Psoas muscle (tissue), 8 donors: ENCODE data around the gene KCNJ5. TPM values are rescaled to one million over a fixed set of nuclear protein-coding genes. Genes with fewer than 3 reads are reported as not detected.

ENCODE experiments used
- ATAC-seq, 4 donors: fragments of 200-7000 bp; cut with Tn5 transposase; one replicate each; pipeline ENCODE4 v1.9.1; 2020; ENCODE audit warnings: moderate library complexity in 3 of 4, mild to moderate bottlenecking in 2 of 4
- DNase-seq, 2 donors: peaks; one replicate each; pipeline ENCODE4 v3.0.0-alpha.2; 2020
- H3K27ac ChIP-seq: fragments of 200-600 bp; one replicate; pipeline ENCODE4 v1.8.0; 2022
- H3K27me3 ChIP-seq, 3 donors: fragments of 200-600 bp in 1 of 3; one replicate each; pipeline versions ENCODE4 v1.6.1 to v1.8.0; 2013 to 2022; ENCODE audit warnings: low read length in 2 of 3, mild to moderate bottlenecking in 2 of 3, moderate library complexity in 1 of 3; ENCODE audit not compliant: insufficient read depth in 3 of 3
- H3K36me3 ChIP-seq, 2 donors: fragments of 200-600 bp in 1 of 2; one replicate each; pipeline versions ENCODE4 v1.6.1 to v1.8.0; 2013 to 2022; ENCODE audit warnings: low read depth in 1 of 2, mild to moderate bottlenecking in 1 of 2, moderate library complexity in 1 of 2; ENCODE audit not compliant: insufficient read depth in 1 of 2
- H3K4me1 ChIP-seq: fragments of 200-600 bp; one replicate; pipeline ENCODE4 v1.8.0; 2022
- H3K4me3 ChIP-seq: fragments of 200-600 bp; one replicate; pipeline ENCODE4 v1.8.0; 2022; ENCODE audit warnings: mild to moderate bottlenecking
- H3K9me3 ChIP-seq: fragments of 200-600 bp; one replicate; pipeline ENCODE4 v1.8.0; 2022
- WGBS, 3 donors: extraction: QIAGEN DNeasy Blood & Tissue Kit; methylation state at CpG; one replicate each; pipeline versions ENCODE4 v1.1.6 to v1.1.7; 2013; 5-methylcytosine and 5-hydroxymethylcytosine counted together
- intact Hi-C, 2 donors: fragments of 100-400 bp; cut with DNase I; formaldehyde crosslinking; loops; one replicate each; pipeline versions ENCODE4 v1.11.0 to v1.14.2; 2022
- polyA plus RNA-seq, 3 donors: library from polyadenylated mRNA; stranded (reverse); fragments of 200-250 nt; gene quantifications; one replicate each; pipeline ENCODE4 v1.2.3, GENCODE V29; 2013
- total RNA-seq, 4 donors: library from RNA; stranded (reverse); fragmentation: NEBNext Ultra II Directional in 2 of 4; extraction: Animal tissue kit (Norgen Biotek cat#: 25700) in 2 of 4; gene quantifications; one replicate each; pipeline versions ENCODE4 v1.2.1 to v1.2.4, GENCODE V29; 2021 to 2023
- TF ChIP-seq, protein P1 (sequence below): fragments of 200-600 bp; IDR thresholded peaks from one replicate; pipeline ENCODE4 v1.8.0; 2022; ENCODE audit warnings: antibody characterized with exemption
- donor health status: healthy with polysubstance abuse.
- donor health status: DM: no; HTN: no; CAD: no; lungs with moderate emphysema.
- donor health status: Bipolar disorder and iron deficiency.
- donor health status: healthy.
- donor health status: DM: yes; HTN: yes; CAD: no.
- donor health status: DM: no; HTN: no; CAD: no.
- donor health status: DM: no; HTN: no; CAD: no.
- donor health status: DM: yes; HTN: yes; CAD: no.

The KCNJ5 gene
- total and polyA plus RNA-seq, 7 donors = 0.01 to 0.46 (median 0.24) TPM

- Histone ChIP-seq H3K27ac (no peak overlapping the region), H3K4me3 (no peak overlapping the region), H3K4me1 (no peaks in the 10 kb centered on the region), H3K36me3 (no peaks in the 10 kb centered on the region), H3K27me3 (peaks cover 0 to 7% (median 0%) of the 10 kb centered on the region in 3 donors), H3K9me3 (no peaks in the 10 kb centered on the region)
- DNase-seq = no peak
- WGBS, 3 donors = 61 to 76% (median 67%) methylated on average over 7 of the region's 7 CpGs
- no peak for ATAC-seq
- intact Hi-C loops = no loop called here
- TF ChIP-seq, protein P1, sequence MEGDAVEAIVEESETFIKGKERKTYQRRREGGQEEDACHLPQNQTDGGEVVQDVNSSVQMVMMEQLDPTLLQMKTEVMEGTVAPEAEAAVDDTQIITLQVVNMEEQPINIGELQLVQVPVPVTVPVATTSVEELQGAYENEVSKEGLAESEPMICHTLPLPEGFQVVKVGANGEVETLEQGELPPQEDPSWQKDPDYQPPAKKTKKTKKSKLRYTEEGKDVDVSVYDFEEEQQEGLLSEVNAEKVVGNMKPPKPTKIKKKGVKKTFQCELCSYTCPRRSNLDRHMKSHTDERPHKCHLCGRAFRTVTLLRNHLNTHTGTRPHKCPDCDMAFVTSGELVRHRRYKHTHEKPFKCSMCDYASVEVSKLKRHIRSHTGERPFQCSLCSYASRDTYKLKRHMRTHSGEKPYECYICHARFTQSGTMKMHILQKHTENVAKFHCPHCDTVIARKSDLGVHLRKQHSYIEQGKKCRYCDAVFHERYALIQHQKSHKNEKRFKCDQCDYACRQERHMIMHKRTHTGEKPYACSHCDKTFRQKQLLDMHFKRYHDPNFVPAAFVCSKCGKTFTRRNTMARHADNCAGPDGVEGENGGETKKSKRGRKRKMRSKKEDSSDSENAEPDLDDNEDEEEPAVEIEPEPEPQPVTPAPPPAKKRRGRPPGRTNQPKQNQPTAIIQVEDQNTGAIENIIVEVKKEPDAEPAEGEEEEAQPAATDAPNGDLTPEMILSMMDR = no peak
These were observed 32.9 kb downstream of the KCNJ5 start for GRCh38 chr11:128924104-128924503.

DNA sequence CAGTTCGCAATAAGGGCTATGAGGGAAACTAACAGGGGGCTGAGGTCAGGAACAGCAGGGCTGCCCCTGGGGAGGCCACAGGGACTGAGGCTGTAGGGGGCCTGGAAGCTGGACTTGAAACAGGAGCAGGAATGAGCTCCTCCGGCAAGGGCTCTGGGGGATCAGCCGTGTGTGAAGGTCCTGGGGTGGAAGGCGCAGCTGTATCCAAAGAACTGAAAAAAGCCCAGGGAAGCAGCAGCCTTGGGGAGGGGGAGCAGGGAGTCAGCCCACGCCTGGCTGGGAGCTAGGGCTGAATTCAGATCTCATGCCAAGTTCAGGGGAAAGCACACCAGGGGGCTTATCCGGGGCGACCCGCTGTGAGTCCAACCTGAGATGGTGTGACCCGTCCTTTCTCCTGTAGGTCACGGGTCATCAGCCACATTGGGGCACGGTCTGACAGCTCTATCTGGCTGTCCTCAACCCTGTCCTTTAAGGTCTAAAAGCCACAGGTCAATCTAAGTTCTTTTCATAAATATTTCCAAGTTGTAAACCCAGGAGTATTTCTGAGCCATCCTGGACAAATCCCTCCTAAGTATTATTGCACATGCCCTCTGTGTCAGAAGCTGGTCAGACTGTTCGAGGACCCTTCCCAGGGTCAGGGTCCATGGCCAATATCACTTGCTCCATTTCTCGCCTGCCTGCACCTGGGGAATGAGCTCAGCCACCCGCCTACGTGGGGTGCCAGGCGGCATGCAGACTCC is 33.5 kb downstream of the KCNJ5 start:
- DNase-seq = no peak
- TF ChIP-seq, protein P1 = no peak
- Histone ChIP-seq H3K4me3 (no peak overlapping the region), H3K27ac (no peak overlapping the region), H3K4me1 (no peaks in the 10 kb centered on the region), H3K9me3 (no peaks in the 10 kb centered on the region), H3K36me3 (no peaks in the 10 kb centered on the region), H3K27me3 (peaks cover 0 to 7% (median 0%) of the 10 kb centered on the region in 3 donors)
- intact Hi-C loops = no loop called here
- no peak for ATAC-seq
- WGBS, 3 donors = 70 to 77% (median 73%) methylated on average over 16 of the region's 16 CpGs

DNA sequence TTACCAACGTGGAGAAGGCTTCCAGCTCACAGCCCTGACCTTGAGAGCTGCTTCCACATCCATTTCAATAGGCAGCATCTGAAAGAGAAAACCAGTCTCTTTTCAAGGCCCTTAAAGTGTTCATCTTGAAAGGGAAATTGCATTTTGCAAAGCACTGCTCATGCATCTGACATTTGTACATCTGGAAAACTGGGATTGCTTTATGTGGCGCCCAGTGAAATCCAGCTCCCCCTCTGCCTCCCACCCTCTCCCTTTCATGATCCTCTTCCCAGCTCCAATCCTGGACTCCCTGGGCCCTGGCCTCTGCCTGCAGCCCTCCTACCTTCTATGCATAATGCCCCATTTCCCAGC is 34.1 kb downstream of the KCNJ5 start:
- Histone ChIP-seq H3K4me3 (no peak overlapping the region), H3K4me1 (no peaks in the 10 kb centered on the region), H3K36me3 (no peaks in the 10 kb centered on the region), H3K27me3 (peaks cover 0 to 7% (median 0%) of the 10 kb centered on the region in 3 donors), H3K9me3 (no peaks in the 10 kb centered on the region), H3K27ac (no peak overlapping the region)
- TF ChIP-seq, protein P1 = no peak
- intact Hi-C loops = no loop called here
- 56 to 63% (median 58%) methylated on average over 2 of the region's 2 CpGs for WGBS, 3 donors
- ATAC-seq (no peak), DNase-seq (no peak)

DNA sequence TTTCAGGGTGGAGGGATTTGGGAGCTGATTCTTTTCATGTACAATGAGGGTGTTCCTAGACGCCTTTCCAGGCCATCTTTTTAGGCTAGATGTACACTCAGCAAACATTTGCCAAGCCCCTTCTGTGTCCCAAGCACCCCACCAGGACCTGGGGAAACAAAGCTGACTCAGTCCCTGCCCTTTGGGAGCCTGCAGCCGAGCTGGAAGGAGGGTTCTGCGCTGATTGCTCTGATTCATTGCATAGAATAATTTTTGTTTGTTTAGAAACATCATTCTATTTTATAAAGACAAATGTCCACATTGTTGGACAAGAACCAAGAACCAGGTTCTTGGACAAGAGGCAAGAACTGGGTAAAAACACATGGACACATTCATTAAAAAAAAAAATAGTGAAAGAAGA is 34.8 kb downstream of the KCNJ5 start:
- intact Hi-C loops = no loop called here

More for the DNA sequence above, 34.8 kb downstream of the KCNJ5 start:
- Histone ChIP-seq H3K36me3 (no peaks in the 10 kb centered on the region), H3K4me1 (no peaks in the 10 kb centered on the region), H3K27ac (no peak overlapping the region), H3K4me3 (no peak overlapping the region), H3K9me3 (no peaks in the 10 kb centered on the region), H3K27me3 (peaks cover 0 to 3% (median 0%) of the 10 kb centered on the region in 3 donors)
- WGBS, 3 donors = 81 to 86% (median 81%) methylated on average over 3 of the region's 3 CpGs
- no peak for DNase-seq
- ATAC-seq = no peak
- TF ChIP-seq, protein P1 = no peak
